ENCODE data around the gene CACNB2.

Gene CACNB2

GRCh38 chr10:18377898-18378297, 237.7 kb downstream of the CACNB2 start:
- Histone ChIP-seq H3K27me3 (ENCODE audit: low read depth, low read length) (no peaks in the 10 kb centered on the region), H3K9me3 (ENCODE audit: insufficient read depth, low read length) (no peaks in the 10 kb centered on the region), H3K4me1 (ENCODE audit: low read length) (no peaks in the 10 kb centered on the region), H2AFZ (ENCODE audit: low read depth, low read length) (no peak overlapping the region), H3K36me3 (replicated peaks; ENCODE audit: low read depth, low read length) (no peaks in the 10 kb centered on the region), H3K27ac (ENCODE audit: low read length) (no peak overlapping the region), H4K20me1 (ENCODE audit: insufficient read depth, low read length) (no peaks in the 10 kb centered on the region), H3K9ac (ENCODE audit: low read length) (no peak overlapping the region), H3K79me2 (ENCODE audit: low read length) (no peaks in the 10 kb centered on the region), H3K4me2 (ENCODE audit: low read length) (no peak overlapping the region), H3K4me3 (ENCODE audit: low read length) (no peak overlapping the region)
- TF ChIP-seq EZH2phosphoT487 (IDR thresholded peaks at IDR 0.05; ENCODE audit: low read depth) = no peak
- TF ChIP-seq CTCF (IDR thresholded peaks at IDR 0.05; ENCODE audit: low read depth, low read length) = no peak

- Histone ChIP-seq H3K9ac (ENCODE audit: low read length) (no peak overlapping the region), H4K20me1 (ENCODE audit: insufficient read depth, low read length) (no peaks in the 10 kb centered on the region), H3K4me3 (ENCODE audit: low read length) (no peak overlapping the region), H3K9me3 (ENCODE audit: insufficient read depth, low read length) (no peaks in the 10 kb centered on the region), H3K27ac (ENCODE audit: low read length) (no peak overlapping the region), H3K36me3 (replicated peaks; ENCODE audit: low read depth, low read length) (no peaks in the 10 kb centered on the region), H3K79me2 (ENCODE audit: low read length) (no peaks in the 10 kb centered on the region), H3K4me2 (ENCODE audit: low read length) (no peak overlapping the region), H2AFZ (ENCODE audit: low read depth, low read length) (no peak overlapping the region), H3K4me1 (ENCODE audit: low read length) (no peaks in the 10 kb centered on the region), H3K27me3 (ENCODE audit: low read depth, low read length) (no peaks in the 10 kb centered on the region)
- TF ChIP-seq CTCF (IDR thresholded peaks at IDR 0.05; ENCODE audit: low read depth, low read length) (no peak), EZH2phosphoT487 (IDR thresholded peaks at IDR 0.05; ENCODE audit: low read depth) (no peak)
Measured at GRCh38 chr10:18378766-18379165, 238.5 kb downstream of the CACNB2 start.

- no peaks in the 10 kb centered on the region for H3K27me3 ChIP-seq (ENCODE audit: low read depth, low read length)
- no peak overlapping the region for H3K9ac ChIP-seq (ENCODE audit: low read length)
- H3K27ac ChIP-seq (ENCODE audit: low read length) = no peak overlapping the region
- no peaks in the 10 kb centered on the region for H3K79me2 ChIP-seq (ENCODE audit: low read length)
- H2AFZ ChIP-seq (ENCODE audit: low read depth, low read length) = no peak overlapping the region
- H3K36me3 ChIP-seq (replicated peaks; ENCODE audit: low read depth, low read length) = no peaks in the 10 kb centered on the region
- TF ChIP-seq EZH2phosphoT487 (IDR thresholded peaks at IDR 0.05; ENCODE audit: low read depth) (no peak), CTCF (IDR thresholded peaks at IDR 0.05; ENCODE audit: low read depth, low read length) (no peak)
- no peak overlapping the region for H3K4me2 ChIP-seq (ENCODE audit: low read length)
- no peaks in the 10 kb centered on the region for H4K20me1 ChIP-seq (ENCODE audit: insufficient read depth, low read length)
- H3K4me3 ChIP-seq (ENCODE audit: low read length) = no peak overlapping the region
- no peaks in the 10 kb centered on the region for H3K4me1 ChIP-seq (ENCODE audit: low read length)
- no peaks in the 10 kb centered on the region for H3K9me3 ChIP-seq (ENCODE audit: insufficient read depth, low read length)
Measured at GRCh38 chr10:18381679-18382078, 241.5 kb downstream of the CACNB2 start.

- Histone ChIP-seq H3K9me3 (ENCODE audit: insufficient read depth, low read length) (no peaks in the 10 kb centered on the region), H4K20me1 (ENCODE audit: insufficient read depth, low read length) (no peaks in the 10 kb centered on the region), H3K27ac (ENCODE audit: low read length) (no peak overlapping the region), H3K4me3 (ENCODE audit: low read length) (no peak overlapping the region), H3K9ac (ENCODE audit: low read length) (no peak overlapping the region), H3K79me2 (ENCODE audit: low read length) (no peaks in the 10 kb centered on the region), H3K4me1 (ENCODE audit: low read length) (peaks cover 25% of the 10 kb centered on the region), H3K27me3 (ENCODE audit: low read depth, low read length) (peaks cover 5% of the 10 kb centered on the region; the same call in 1 of the 2 replicates), H2AFZ (ENCODE audit: low read depth, low read length) (no peak overlapping the region), H3K4me2 (ENCODE audit: low read length) (no peak overlapping the region), H3K36me3 (replicated peaks; ENCODE audit: low read depth, low read length) (no peaks in the 10 kb centered on the region)
- TF ChIP-seq CTCF (IDR thresholded peaks at IDR 0.05; ENCODE audit: low read depth, low read length) (no peak), EZH2phosphoT487 (IDR thresholded peaks at IDR 0.05; ENCODE audit: low read depth) (no peak)
Measured at GRCh38 chr10:18397906-18398305, 257.7 kb downstream of the CACNB2 start.
